Measurements from ENCODE around the gene CARNS1. TPM values are rescaled to one million over a fixed set of nuclear protein-coding genes. Genes with fewer than 3 reads are reported as not detected.
A peak's percentile ranks its signal among the peaks of the same experiment; 100 is the strongest.

CARNS1 gene
- total and polyA plus RNA-seq, 9 of the 15 experiments (the other 6 are each of a cell fraction or from before 2014, with no cell fraction given) = 0.01 to 0.18 (median 0.06) TPM; not detected in 3

- peak overlapping the region; percentile 84 for H2AFZ ChIP-seq (ENCODE audit: low read depth, low read length)
- FAIRE-seq (no peak), DNase-seq (ENCODE audit: extremely low read depth in 1 of 4, low spot score in 3 of 4) (peak; percentile 73 to 86 (median 80)), ATAC-seq (peak; percentile 75)
- in situ Hi-C loops (cut with MboI) = no loop called here
- BruUV-seq (replicated peaks) = TSS peak; percentile 84
- peaks cover 12% of the 10 kb centered on the region for H3K79me2 ChIP-seq (ENCODE audit: control insufficient read depth, insufficient read depth, low read length)
- no peaks in the 10 kb centered on the region for H3K9me1 ChIP-seq (ENCODE audit: control insufficient read depth, insufficient read depth, low read length)
- no peaks in the 10 kb centered on the region for H4K20me1 ChIP-seq (replicated peaks; ENCODE audit: control insufficient read depth, insufficient read depth, low read length)
- 19% methylated on average over 19 of the region's 20 CpGs for WGBS (ENCODE audit: insufficient coverage, low coverage, missing lambda C conversion rate)
- H3K4me3 ChIP-seq = peak overlapping the region; percentile 75
- no peaks in the 10 kb centered on the region for H3K36me3 ChIP-seq (ENCODE audit: control insufficient read depth, insufficient read depth, low read length)
- CTCF ChIA-PET (ENCODE audit: low intra/inter-chr PET ratio) = no interaction called here
- H3K27ac ChIP-seq (ENCODE audit: extremely low read depth, low read depth, low read length) = peak overlapping the region; percentile 86
- peak overlapping the region; percentile 80 for H3K4me2 ChIP-seq (ENCODE audit: insufficient read depth, low read length)
- peaks cover 20 to 48% of the 10 kb centered on the region in 2 experiments; a peak in 4 of 5 replicates for H3K4me1 ChIP-seq (replicated peaks in 1 of 2; ENCODE audit: control insufficient read depth in 2 of 2, insufficient read depth in 2 of 2, low read length in 2 of 2)
- no peaks in the 10 kb centered on the region for H3K9me3 ChIP-seq (replicated peaks; ENCODE audit: control insufficient read depth, insufficient read depth, low read depth, low read length)
- H3K27me3 ChIP-seq (ENCODE audit: control insufficient read depth in 2 of 2, insufficient read depth in 2 of 2, low read length in 2 of 2) = no peaks in the 10 kb centered on the region
- intact Hi-C loops (cut with micrococcal nuclease) = no loop called here
- H3K9ac ChIP-seq (ENCODE audit: insufficient read depth in 1 of 2, low read depth in 2 of 2, low read length in 2 of 2) = peak overlapping the region; percentile 78 to 87
- POLR2A ChIA-PET = interaction anchor here (0.6 to 1.8 kb wide), 4 partner anchors 12 to 36 kb away, joined by 4 to 5 read pairs (median 4); partner anchors contain the start of gene RPS6KB2
- TF ChIP-seq NRF1 (conservative IDR thresholded peaks at IDR 0.05 in 1 of 2, IDR thresholded peaks at IDR 0.05 in 1 of 2) (peak in 1 of 2 experiments; percentile 38; a peak in 1 of 4 replicates), YY1 (IDR thresholded peaks at IDR 0.05; ENCODE audit: borderline replicate concordance in 1 of 3, control insufficient read depth in 1 of 3, extremely low read depth in 1 of 3, insufficient read depth in 3 of 3, insufficient read length in 1 of 3, insufficient replicate concordance in 2 of 3, low read depth in 1 of 3, low read length in 2 of 3) (peak in 1 of 3 experiments; percentile 52), JUN (IDR thresholded peaks at IDR 0.05; ENCODE audit: borderline replicate concordance, low read depth, low read length) (peak; percentile 91), JUN (CRISPR knock-in tag; IDR thresholded peaks at IDR 0.05; ENCODE audit: borderline replicate concordance) (no peak), JUNB (CRISPR knock-in tag; conservative IDR thresholded peaks at IDR 0.05) (peak; percentile 74), ZNF239 (CRISPR knock-in tag; IDR thresholded peaks at IDR 0.05) (peak; percentile 20; the same call in 1 of the 2 replicates), ZNF830 (CRISPR knock-in tag; IDR thresholded peaks at IDR 0.05) (0 out of 2 replicates have a peak, but pooled peaks have one; percentile 22), KLF6 (CRISPR knock-in tag; IDR thresholded peaks at IDR 0.05; ENCODE audit: borderline replicate concordance) (0 out of 2 replicates have a peak, but pooled peaks have one; percentile 29), KLF1 (tag; IDR thresholded peaks at IDR 0.05) (peak; percentile 53; the same call in 1 of the 2 replicates), DEAF1 (CRISPR knock-in tag; IDR thresholded peaks at IDR 0.05) (0 out of 2 replicates have a peak, but pooled peaks have one; percentile 3), GABPB1 (CRISPR knock-in tag; IDR thresholded peaks at IDR 0.05) (peak; percentile 62; the same call in 1 of the 2 replicates), PML (IDR thresholded peaks at IDR 0.05; ENCODE audit: low read length) (peak; percentile 21; the same call in 1 of the 2 replicates), ZNF584 (CRISPR knock-in tag; IDR thresholded peaks at IDR 0.05; ENCODE audit: low read depth) (0 out of 2 replicates have a peak, but pooled peaks have one; percentile 50), MBD2 (IDR thresholded peaks at IDR 0.05; ENCODE audit: borderline replicate concordance, low read depth) (peak; percentile 53; the same call in 1 of the 2 replicates), EP300 (IDR thresholded peaks at IDR 0.05; ENCODE audit: low read length) (0 out of 2 replicates have a peak, but pooled peaks have one; percentile 19), ZBTB17 (CRISPR knock-in tag; IDR thresholded peaks at IDR 0.05) (peak; percentile 80), EP400 (IDR thresholded peaks at IDR 0.05) (peak; percentile 57)
These were observed 48.4 kb downstream of the CARNS1 start for GRCh38 chr11:67463680-67464410.

All from K562 (cell line).